Subcutaneous adipose tissue (tissue), 4 donors: ENCODE data around the gene IP6K2. TPM values are rescaled to one million over a fixed set of nuclear protein-coding genes. Genes with fewer than 3 reads are reported as not detected.

Experiments
- total RNA-seq, 4 donors: library from RNA; depleted of rRNA; stranded (reverse); fragments of >200 nt; gene quantifications; one replicate each; pipeline ENCODE4 v1.1.0, GENCODE V29; 2016
- TF ChIP-seq, protein P1 (sequence below): fragments of 450-650 bp; IDR thresholded peaks from one replicate; pipeline ENCODE4 v1.5.1; 2016; ENCODE audit warnings: low read depth, mild to moderate bottlenecking, control low read depth, antibody characterized with exemption, moderate library complexity

The IP6K2 gene
- total RNA-seq, 4 donors from 2014 or later = 70.3 to 106 (median 90.1) TPM

DNA sequence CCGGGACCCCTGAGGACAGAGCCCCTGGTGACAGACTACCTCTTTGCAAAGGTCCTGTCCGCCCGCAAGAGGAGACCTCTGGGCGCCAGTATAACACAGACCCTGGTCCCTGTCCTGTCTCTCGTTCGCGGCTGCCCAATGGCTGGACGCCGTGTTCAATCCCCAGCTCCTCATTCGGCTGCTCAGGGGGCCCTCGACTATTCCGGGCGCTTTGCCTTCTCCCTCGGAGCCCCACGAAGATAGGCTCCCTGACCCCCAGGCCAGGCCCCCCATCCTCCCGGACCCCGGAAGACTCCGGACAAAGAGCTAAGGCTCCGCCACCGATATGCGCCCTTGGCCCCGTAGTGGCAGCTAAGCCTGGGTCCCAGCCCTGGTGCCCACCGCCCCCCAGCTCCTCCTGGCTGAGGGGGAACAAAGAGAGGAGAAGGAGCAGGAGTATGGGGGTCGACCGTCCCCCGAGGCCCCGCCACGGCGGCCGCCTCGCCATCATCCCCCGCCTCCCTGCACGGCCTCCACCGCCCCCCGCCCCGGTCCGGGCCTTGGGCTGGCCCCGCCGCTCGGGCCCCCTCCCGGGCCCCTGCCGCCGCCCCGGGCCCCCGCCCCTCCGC lies 54.8 kb downstream of the IP6K2 start:
- TF ChIP-seq, protein P1, sequence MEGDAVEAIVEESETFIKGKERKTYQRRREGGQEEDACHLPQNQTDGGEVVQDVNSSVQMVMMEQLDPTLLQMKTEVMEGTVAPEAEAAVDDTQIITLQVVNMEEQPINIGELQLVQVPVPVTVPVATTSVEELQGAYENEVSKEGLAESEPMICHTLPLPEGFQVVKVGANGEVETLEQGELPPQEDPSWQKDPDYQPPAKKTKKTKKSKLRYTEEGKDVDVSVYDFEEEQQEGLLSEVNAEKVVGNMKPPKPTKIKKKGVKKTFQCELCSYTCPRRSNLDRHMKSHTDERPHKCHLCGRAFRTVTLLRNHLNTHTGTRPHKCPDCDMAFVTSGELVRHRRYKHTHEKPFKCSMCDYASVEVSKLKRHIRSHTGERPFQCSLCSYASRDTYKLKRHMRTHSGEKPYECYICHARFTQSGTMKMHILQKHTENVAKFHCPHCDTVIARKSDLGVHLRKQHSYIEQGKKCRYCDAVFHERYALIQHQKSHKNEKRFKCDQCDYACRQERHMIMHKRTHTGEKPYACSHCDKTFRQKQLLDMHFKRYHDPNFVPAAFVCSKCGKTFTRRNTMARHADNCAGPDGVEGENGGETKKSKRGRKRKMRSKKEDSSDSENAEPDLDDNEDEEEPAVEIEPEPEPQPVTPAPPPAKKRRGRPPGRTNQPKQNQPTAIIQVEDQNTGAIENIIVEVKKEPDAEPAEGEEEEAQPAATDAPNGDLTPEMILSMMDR = no peak

DNA sequence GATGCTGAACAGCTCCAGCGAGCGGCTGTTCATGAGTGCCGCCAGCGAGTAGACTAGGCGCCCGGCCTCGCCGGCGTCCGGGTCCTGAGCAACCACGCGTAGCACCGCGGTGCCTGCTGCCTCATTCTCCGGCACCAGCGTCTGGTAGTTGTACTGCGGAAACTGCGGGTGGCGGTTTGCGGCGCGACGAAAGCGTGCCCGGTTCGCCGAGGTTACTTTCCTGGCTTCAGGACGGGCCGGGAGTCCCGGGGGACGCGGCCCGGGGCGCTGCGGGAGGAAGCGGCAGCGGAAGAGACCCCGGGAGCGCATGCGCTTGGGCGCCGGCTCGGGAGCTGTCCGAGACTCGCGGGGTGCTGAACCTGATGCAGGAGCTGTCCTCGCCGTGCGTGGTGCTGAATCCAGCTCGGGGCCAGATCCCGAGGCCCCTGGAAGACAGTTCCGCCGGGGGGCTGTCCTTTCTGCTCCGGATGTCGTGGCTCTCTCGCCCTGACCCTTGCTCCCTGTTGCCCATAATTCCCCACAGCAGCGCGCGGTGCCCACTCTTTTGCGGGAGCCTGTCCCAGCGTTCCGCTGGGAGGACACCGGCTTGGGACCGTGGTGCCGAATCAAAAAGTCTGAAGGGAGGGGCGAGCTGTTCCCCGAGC lies 55.4 kb downstream of the IP6K2 start:
- TF ChIP-seq, protein P1 = no peak

- TF ChIP-seq, protein P1 = no peak
Observed at GRCh38 chr3:48660800-48661400, 56.1 kb downstream of the IP6K2 start.

DNA sequence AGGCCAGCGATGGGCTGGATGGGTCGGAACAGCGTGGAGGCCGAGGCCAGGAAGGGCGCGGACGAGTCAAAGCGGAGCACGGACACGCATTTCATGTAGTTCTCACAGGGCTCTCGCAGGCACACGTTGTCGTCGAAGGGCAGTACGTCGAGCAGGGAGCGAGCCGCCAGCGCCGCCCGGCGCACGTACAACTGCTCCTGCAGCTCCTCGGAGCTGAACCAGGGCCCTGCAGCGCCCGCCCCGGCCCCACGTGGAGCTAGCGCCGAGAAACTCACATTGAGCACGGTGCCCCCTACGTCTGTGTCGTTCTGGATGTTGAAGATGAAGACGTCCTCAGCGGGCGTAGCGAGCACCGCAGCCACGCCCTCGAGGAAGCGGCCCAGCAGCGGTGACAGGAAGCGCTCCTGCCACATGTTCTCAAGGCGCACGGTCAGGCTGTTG lies 60.2 kb downstream of the IP6K2 start:
- TF ChIP-seq, protein P1 = no peak

DNA sequence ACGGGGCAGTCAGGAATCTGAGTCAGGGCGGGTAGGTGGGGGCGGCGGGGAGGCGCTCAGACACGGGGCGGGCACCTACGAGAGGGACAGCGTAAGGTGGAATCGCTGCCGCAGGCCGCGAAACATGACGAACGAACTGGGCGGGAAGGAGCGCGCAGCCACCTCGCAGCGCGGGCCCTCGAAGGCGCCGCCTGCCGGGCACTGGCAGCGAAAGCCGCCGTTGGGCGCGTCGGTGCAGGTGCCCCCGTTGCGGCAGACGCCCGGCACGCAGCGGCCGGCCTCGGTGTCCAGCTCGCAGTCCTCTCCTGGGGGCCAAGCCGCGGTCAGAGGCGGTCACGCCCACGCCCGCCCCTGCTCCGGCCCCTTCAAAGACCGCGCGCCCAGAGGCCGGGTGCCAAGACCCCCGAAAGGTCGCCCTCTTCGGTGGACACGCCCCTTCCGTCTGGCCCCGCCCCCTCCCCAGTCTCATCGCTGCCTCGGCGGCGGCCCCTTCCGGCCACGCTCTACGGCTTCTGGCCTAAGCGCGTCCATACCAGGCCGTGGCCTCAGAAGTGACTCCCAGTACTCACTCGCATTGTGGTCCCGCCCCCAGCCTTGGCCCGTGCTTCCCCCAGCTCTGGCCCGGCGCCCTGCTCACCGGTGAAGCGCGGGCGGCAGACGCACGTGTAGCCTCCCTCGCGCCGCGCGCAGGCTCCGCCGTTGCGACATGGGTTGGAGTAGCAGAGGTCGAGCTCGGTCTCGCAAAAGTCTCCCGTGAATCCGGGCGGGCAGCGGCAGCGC lies 60.8 kb downstream of the IP6K2 start:
- TF ChIP-seq, protein P1 = no peak

DNA sequence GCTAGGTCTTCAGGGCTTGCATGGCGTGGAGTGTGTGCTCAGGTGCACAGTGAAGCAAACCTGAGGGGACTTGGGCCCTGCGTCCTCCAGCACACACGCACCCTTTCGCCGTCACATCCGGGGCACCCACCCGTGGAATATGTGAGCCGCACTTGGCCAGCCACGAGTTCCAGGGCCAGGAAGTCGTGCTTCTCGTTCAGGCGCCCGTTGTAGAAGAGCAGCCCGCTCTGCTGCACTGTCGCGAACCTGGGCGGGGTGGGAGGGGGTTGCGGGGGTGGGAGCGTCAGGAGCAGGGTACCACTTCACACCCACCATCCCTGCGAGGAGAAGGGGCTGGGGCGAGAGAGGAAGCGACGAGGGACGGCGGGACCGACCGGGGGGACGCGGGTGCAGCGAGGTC lies 61.4 kb downstream of the IP6K2 start:
- TF ChIP-seq, protein P1 = no peak

GRCh38 chr3:48655063-48655462 lies 62.0 kb downstream of the IP6K2 start:
- TF ChIP-seq, protein P1 = no peak
